ENCODE measurements around the gene PEPD.

PEPD gene

DNA sequence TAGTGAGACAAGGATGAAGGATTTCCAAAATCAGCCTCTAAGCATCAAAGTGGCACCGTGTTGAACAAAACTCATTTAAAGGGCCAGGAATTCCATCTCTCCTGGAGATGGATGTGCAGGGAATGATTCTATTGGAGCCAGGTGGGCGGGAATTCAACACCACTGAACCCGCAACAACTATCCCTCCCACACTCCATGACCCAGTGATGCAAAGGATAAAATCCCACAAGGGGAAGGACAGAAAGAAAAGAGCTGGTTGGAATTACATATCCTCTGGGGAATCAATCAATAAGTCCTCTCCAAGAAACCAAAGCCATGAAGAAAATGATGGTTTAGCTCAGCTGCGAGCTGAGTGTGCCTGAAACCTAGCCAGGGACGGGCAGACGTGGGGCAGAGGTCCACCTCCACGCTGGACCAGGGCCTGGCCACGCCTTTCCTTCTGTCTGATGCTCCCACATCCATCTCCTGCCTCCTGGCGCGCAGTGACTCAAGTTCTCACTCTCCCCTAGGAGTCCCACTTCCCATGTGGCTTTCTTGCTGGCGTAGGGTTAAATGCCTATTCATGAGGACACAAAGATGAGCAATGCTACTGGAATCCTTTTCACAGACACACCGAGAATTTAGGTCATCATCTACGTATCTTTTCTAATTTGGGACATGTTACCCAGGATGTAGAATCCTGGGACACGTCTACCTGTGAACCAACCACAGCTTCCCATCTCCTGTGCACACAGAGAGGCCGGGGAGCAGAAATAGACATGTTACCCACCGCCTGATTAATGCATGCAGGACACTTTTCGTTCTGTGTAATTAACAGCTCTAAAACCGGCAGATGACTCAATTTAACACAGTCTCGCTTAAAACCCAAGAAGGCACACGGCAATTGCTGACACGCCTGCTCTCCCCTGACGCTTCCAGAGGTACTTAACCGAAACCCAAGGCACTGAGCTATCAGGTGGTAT, 48.6 kb downstream of the PEPD start:
- no peak for DNase-seq (ENCODE audit: low spot score)

- no peak for DNase-seq (ENCODE audit: low spot score)
Measured at GRCh38 chr19:33472226-33472625, 49.4 kb downstream of the PEPD start.

- no peak for DNase-seq (ENCODE audit: low spot score)
Measured at GRCh38 chr19:33471111-33471996, 50.2 kb downstream of the PEPD start.

GRCh38 chr19:33470686-33471085, 50.9 kb downstream of the PEPD start:
- DNase-seq (ENCODE audit: low spot score), result no peak

DNA sequence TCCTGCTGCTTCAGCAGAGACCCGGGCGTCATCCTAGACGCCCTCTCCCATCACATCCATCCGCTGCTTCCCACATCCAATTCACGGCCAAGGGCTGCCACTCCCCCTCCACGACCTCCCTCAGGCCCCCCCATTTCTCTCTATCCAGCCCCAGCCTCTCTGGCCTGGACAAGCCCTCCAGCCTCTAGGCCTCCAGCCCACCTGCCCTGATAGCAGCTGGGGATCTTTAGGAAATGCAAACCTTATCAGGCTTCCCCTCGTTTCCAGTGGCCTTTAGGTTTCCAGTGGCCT, 51.6 kb downstream of the PEPD start:
- no peak for DNase-seq (ENCODE audit: low spot score)

DNA sequence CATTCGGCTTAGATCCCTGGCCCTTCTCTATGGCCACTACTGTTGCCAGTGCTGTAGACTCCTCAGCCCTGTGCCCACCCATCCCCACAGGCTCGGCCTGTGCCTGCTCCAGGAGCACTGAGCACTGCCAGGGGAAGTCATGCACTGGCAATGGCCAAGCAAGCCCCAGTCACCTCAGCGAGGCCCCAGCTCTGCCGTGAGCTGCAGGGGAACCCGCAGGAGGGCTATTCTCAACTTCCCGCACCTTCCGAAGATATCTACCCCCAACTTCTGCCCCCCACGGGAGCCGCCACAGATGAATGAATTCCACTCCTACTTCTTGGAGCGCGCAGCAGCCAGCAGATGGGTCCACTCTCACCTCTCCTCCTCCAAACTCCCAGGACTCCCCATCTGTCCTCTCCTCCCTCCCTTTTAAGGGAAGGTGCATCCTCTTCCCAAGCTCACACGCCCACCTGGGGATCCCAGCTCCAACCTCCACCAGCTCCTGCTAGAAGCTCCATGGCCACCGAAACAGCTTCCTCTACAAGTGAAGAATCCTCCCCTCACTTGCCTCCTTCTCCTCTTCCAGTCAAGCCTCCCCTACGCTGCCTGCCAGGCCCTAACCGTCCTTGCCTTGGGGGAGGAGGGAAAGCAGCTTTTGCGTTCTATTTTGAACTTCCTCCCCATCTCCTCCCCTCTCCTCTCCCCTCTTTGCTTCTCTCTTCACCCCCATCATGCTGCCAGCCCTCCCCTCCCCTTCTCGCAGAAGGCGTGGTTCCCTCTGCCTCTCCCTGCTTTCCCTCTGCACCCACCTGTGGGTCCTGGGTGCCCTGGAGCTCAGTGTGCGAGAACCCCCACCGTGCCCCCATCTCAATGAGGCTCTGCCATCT, 52.2 kb downstream of the PEPD start:
- DNase-seq (ENCODE audit: low spot score), result no peak

- no peak for DNase-seq (ENCODE audit: low spot score)
Measured at GRCh38 chr19:33468361-33469170, 53.0 kb downstream of the PEPD start.

DNA sequence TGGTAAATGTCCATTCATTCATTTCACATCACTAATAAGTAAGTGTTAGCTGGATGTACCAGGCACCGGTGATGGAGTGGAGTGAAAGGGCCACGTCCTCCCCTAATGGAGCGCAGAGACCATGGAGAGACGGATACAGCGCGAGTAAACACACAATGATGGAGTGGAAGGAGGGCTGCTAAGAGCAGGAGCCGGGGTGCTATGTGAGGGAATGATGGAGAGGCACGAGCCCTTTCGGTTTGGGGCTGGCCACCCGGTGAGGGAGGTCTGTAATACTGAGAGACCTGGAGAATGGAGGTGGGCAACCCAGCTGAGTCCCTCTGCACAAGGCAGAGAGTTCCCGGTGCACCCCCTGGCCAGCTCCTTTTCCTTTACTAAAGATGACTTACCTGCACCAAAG, 53.7 kb downstream of the PEPD start:
- no peak for DNase-seq (ENCODE audit: low spot score)

DNA sequence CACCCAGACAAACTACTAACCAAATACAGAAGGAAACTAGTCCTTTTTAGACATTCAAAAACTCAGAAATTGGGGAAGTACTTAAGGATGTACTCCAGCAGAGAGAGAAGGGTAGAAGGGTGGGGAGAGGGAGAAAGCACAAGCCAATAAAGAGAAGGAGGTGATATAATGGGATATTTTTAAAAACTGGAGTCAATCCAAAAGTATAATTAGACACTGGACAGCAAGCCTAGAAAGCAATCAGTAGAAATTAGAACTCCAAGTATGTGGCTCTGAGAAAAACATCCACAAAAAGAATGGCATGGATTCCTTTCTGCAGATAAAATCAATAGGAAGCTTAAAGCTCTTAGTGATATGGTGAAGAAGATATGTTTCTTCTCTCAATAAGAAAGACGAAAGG, 55.8 kb downstream of the PEPD start:
- no peak for DNase-seq (ENCODE audit: low spot score)

GRCh38 chr19:33465371-33465770, 56.2 kb downstream of the PEPD start:
- no peak for DNase-seq (ENCODE audit: low spot score)

- DNase-seq (ENCODE audit: low spot score), result no peak
Measured at GRCh38 chr19:33464733-33465115, 56.9 kb downstream of the PEPD start.

GRCh38 chr19:33464010-33464732, 57.4 kb downstream of the PEPD start:
- DNase-seq (ENCODE audit: low spot score), result no peak

GRCh38 chr19:33463199-33463598, 58.4 kb downstream of the PEPD start:
- no peak for DNase-seq (ENCODE audit: low spot score)

DNA sequence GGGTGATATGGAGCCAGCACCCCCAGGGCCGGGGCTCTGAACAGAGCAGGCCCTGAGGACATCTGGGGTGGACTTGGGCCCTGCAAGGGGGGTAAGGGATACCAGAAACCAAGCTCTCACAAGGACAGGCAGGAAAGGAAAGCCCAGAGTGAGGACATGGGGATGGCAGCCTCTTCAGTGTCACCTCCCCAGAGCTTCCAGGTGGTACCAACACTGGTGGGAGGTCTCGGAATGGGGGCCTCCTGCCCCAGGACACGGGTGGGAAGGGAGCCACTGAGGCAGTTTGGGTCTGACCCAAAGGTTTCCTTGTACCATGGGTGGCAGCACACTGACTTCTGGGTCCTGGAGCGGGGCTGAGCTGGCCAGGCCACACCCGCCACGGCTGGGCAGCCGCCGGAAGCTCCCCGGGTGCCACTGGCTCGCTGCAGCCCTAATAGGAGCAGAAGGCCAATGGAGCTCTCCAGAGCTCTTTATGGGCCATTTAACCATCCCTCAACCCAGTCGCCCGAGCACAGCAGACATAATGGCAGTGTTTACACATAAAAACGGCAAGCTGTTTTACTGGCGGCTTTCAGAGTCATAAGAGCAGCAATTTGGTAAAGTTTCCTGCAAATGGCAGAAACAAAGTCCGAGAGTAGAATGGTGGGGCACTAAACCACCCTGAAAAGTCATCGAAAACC, 59.3 kb downstream of the PEPD start:
- DNase-seq (ENCODE audit: low spot score), result no peak

DNA sequence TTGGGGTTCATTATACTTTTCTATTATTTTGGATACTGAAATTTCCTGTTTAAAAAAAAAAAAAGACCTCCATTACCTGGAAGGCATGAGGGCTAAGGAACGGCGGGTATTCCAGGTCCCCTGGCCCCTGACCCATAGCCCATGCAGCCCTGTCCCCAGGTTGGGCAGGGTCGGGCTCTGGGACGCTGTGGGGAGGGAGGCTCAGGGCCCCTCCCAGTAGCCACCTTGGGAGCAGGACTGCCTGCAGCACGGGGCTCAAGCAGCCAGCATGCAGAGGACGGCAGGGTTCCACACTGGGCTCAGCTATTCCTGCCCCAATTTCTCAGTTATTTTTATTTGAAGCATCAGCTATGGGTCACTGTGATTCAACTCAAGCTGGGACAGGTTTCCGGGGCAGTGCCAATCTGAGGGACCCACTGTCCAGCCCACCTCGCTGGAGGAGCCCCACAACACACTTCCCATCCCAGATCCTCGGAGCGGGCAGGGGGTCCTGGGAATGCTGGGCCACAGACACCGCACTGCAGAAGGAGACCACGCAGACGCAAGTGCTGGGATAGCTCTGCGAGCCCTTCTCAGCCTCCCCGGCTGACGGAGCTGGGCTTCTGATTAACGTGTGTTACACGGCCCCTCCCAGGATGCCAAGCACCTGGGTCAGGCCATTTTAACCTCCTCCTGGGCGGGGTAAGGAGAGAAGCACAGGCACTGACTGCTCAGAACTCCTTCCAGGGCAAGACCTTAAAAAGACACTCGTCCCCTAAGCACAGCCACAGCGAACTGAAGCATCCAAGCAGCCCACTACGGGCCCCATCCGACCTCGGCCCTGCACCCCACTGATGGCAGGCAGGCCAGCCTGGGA, 60.1 kb downstream of the PEPD start:
- no peak for DNase-seq (ENCODE audit: low spot score)

GRCh38 chr19:33460221-33460908, 61.2 kb downstream of the PEPD start:
- no peak for DNase-seq (ENCODE audit: low spot score)

DNA sequence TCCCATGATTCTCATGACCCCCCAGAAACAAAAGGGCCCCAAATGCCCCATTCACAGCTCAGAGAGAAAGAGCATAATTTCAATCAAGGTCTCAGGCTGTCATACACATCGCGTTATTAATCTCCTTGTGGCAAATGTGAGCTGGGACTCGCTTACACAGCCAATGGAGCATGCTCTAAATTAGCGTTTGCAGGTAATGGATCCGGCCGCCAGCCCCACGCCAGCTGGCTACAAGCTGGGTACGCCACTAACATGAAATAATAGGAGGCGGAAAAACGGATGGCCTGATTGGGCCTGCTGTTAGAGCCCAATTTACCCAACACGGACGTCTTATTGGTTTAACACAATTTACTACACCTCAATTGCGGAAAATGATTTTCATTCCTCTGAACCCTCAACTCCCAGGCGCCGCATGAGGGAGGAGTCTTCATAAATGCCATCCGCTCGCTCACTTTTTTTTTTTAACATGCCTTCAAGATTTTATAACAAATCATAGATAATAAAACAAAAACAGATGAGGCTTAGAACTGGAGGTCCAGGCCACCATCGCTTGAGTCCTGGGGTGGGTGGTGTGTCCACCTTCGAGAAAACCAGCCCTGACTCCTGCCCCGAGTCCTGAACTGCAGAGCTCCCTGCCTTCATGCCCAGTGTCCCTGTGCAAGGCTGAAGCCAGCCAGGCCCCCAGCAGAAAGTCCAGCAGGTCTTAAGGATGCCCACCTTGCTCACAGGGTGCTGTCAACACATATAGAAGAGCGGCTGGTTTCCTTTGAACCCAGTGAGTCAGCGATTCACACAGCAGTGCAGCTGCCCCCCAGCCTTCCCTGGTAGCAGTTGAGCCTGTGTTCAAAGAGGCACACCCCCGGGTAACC, 62.1 kb downstream of the PEPD start:
- DNase-seq (ENCODE audit: low spot score), result no peak

- DNase-seq (ENCODE audit: low spot score), result no peak
Measured at GRCh38 chr19:33458807-33459206, 62.8 kb downstream of the PEPD start.
